Measurements from ENCODE around the gene PTPRG.

PTPRG gene

GRCh38 chr3:62131620-62132019, 570.2 kb downstream of the PTPRG start:
- TF ChIP-seq, protein P1, sequence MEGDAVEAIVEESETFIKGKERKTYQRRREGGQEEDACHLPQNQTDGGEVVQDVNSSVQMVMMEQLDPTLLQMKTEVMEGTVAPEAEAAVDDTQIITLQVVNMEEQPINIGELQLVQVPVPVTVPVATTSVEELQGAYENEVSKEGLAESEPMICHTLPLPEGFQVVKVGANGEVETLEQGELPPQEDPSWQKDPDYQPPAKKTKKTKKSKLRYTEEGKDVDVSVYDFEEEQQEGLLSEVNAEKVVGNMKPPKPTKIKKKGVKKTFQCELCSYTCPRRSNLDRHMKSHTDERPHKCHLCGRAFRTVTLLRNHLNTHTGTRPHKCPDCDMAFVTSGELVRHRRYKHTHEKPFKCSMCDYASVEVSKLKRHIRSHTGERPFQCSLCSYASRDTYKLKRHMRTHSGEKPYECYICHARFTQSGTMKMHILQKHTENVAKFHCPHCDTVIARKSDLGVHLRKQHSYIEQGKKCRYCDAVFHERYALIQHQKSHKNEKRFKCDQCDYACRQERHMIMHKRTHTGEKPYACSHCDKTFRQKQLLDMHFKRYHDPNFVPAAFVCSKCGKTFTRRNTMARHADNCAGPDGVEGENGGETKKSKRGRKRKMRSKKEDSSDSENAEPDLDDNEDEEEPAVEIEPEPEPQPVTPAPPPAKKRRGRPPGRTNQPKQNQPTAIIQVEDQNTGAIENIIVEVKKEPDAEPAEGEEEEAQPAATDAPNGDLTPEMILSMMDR (conservative IDR thresholded peaks at IDR 0.05) = peak; percentile 59
- TF ChIP-seq ZFX (IDR thresholded peaks at IDR 0.05) = no peak
- no peak overlapping the region for H3K27ac ChIP-seq

- no peak for TF ChIP-seq ZFX (IDR thresholded peaks at IDR 0.05)
- TF ChIP-seq, protein P1 (conservative IDR thresholded peaks at IDR 0.05) = no peak
- no peak overlapping the region for H3K27ac ChIP-seq
Observed at GRCh38 chr3:62132027-62132602, 570.7 kb downstream of the PTPRG start.

DNA sequence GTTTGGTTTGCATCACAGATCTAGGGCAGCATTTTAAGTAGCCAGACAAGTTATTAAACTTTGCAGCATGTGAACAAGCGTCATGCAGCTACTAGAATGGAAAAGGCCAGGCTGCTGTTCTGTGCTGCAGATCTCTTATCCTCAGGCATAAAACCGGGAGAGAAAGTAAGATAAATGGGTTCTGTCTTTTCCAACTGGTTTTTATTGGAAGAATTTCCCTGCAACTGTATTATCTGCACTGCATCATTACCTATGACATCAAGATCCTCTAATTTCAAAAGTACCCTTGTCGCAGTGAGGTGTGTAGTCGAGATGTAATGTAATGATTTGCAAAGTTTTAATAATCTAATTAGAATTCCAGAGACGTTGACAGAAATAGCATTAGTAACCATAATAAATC, 571.6 kb downstream of the PTPRG start:
- H3K27ac ChIP-seq = no peak overlapping the region
- TF ChIP-seq, protein P1 (conservative IDR thresholded peaks at IDR 0.05) = no peak
- TF ChIP-seq ZFX (IDR thresholded peaks at IDR 0.05) = no peak

DNA sequence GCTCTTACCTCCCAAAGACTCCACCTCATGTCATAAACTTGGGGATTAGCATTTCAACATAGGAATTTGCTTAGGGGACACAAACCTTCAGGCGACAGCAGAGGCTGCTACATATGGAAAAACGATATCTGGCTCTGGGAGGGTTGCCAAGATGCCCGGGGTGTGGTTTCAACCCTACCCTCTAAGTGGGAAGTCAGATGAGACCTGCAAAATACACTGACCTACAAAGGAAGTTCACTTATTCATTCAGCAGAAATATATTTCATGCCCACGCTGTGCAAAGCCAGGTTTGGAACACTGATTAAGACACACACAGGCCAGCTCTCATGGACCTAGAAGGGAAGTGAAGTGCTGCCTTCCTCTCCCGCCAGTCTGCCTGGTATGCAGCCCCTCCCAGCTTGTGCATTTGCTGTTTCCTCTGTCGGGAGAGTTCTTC, 572.7 kb downstream of the PTPRG start:
- TF ChIP-seq, protein P1 (conservative IDR thresholded peaks at IDR 0.05) = no peak
- no peak for TF ChIP-seq ZFX (IDR thresholded peaks at IDR 0.05)
- H3K27ac ChIP-seq = no peak overlapping the region

- TF ChIP-seq ZFX (IDR thresholded peaks at IDR 0.05) = no peak
- TF ChIP-seq, protein P1 (conservative IDR thresholded peaks at IDR 0.05) = no peak
- no peak overlapping the region for H3K27ac ChIP-seq
Observed at GRCh38 chr3:62135741-62136140, 574.4 kb downstream of the PTPRG start.

DNA sequence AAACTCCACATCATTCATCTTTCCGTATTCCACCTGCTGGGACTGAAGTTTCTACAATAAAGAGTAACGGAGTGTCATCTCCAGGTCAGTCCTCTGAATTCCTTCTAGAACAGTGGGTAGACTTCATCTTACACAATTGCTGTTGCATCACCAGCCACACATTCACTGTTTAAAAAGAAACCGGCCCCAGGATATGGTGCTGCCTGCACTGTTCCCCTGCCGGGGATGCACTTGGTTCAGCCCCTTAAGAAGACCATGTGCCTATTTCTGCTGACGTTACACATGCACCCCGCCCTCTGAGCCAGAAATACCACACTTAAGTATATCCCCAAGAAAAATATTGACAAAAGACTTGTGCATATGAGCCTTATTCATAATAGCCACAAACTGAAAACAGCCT, 578.6 kb downstream of the PTPRG start:
- TF ChIP-seq, protein P1 (conservative IDR thresholded peaks at IDR 0.05) = no peak
- TF ChIP-seq ZFX (IDR thresholded peaks at IDR 0.05) = no peak
- no peak overlapping the region for H3K27ac ChIP-seq

DNA sequence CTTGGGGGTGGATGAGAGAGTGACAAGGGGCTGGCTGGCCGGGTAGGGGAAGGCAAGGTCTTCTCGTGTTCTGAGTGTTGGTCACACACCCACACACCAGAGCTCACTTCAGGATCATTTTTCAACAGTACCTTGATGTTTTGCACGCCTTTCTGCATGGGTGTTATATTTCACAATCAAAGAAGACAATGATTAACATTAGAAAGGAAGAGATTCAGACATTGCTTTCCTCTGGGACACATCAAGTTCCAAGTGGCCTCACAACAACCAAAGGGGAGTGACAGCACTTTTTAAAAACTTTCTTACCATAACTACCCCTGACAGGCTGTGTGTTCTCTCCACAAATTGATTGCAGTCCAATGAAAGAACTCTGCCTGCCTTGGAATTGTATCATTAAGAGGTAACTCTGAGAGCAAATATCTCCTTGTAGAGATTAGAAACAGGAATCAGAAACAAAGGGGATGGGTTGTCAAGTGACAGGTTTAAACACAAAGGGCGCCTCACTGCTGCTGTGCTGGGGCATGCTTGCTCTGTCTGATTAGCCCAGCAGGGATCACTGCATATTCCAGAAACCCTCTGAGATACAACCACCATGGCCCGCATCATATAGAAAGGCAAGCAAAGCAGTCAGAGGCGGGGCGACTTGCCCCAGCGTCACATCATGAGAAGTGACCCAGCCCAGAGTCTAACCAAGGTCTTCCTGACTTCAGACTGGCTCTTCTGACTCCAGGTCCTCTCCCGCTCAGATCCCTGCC, 581.1 kb downstream of the PTPRG start:
- H3K27ac ChIP-seq = no peak overlapping the region
- TF ChIP-seq, protein P1 (conservative IDR thresholded peaks at IDR 0.05) = no peak
